Suprapubic skin (tissue), 4 donors: ENCODE results near the gene GATAD2A.

Experiments
- EP300 ChIP-seq: sonication (generic); formaldehyde crosslinking; IDR thresholded peaks from one replicate; pipeline ENCODE4 v1.6.1; 2017; ENCODE audit warnings: antibody characterized with exemption
- POLR2A ChIP-seq, 2 donors: fragments of 450-650 bp; IDR thresholded peaks; one replicate each; pipeline ENCODE4 v1.6.1; 2017; ENCODE audit warnings: antibody characterized with exemption in 2 of 2, mild to moderate bottlenecking in 2 of 2, moderate library complexity in 2 of 2
- POLR2AphosphoS5 ChIP-seq, 3 donors: sonication (generic); formaldehyde crosslinking; IDR thresholded peaks; one replicate each; pipeline ENCODE4 v1.6.1; 2017; ENCODE audit warnings: antibody characterized with exemption in 3 of 3
- TF ChIP-seq, protein P1 (sequence below), 2 donors: fragments of 200-600 bp in 1 of 2; fragments of 450-650 bp in 1 of 2; sonication (generic) in 1 of 2; IDR thresholded peaks; one replicate each; pipeline ENCODE4 v1.5.1; 2016 to 2019; ENCODE audit warnings: antibody characterized with exemption in 2 of 2, mild to moderate bottlenecking in 1 of 2, moderate library complexity in 1 of 2

DNA sequence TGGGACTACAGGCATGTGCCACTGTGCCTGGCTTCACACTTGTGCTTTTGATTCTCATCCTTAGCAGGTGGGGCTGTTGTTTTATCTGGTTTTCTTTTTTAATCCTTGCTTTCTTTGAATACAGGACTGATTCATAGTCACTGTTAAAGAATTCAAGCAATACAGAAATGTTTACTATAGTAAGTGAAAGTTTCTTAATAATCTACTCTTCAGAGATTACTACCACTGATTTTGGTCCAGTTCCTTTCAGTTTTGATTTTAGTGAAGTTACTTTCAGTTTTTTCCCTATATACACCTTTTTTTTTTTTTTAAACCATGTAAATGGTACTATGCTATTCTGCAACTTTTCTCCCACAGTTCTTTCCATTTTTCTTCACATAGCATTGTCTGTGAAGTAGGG is 53.6 kb downstream of the GATAD2A start:
- TF ChIP-seq, protein P1, sequence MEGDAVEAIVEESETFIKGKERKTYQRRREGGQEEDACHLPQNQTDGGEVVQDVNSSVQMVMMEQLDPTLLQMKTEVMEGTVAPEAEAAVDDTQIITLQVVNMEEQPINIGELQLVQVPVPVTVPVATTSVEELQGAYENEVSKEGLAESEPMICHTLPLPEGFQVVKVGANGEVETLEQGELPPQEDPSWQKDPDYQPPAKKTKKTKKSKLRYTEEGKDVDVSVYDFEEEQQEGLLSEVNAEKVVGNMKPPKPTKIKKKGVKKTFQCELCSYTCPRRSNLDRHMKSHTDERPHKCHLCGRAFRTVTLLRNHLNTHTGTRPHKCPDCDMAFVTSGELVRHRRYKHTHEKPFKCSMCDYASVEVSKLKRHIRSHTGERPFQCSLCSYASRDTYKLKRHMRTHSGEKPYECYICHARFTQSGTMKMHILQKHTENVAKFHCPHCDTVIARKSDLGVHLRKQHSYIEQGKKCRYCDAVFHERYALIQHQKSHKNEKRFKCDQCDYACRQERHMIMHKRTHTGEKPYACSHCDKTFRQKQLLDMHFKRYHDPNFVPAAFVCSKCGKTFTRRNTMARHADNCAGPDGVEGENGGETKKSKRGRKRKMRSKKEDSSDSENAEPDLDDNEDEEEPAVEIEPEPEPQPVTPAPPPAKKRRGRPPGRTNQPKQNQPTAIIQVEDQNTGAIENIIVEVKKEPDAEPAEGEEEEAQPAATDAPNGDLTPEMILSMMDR (IDR thresholded peaks at IDR 0.05), result no peak
- TF ChIP-seq POLR2A (IDR thresholded peaks at IDR 0.05) (no peak), POLR2AphosphoS5 (IDR thresholded peaks at IDR 0.05) (no peak), EP300 (no peak)
